ENCODE results near the gene TAF9B.

- no peak for TF ChIP-seq POLR2A (IDR thresholded peaks at IDR 0.05)
- TF ChIP-seq, protein P1, sequence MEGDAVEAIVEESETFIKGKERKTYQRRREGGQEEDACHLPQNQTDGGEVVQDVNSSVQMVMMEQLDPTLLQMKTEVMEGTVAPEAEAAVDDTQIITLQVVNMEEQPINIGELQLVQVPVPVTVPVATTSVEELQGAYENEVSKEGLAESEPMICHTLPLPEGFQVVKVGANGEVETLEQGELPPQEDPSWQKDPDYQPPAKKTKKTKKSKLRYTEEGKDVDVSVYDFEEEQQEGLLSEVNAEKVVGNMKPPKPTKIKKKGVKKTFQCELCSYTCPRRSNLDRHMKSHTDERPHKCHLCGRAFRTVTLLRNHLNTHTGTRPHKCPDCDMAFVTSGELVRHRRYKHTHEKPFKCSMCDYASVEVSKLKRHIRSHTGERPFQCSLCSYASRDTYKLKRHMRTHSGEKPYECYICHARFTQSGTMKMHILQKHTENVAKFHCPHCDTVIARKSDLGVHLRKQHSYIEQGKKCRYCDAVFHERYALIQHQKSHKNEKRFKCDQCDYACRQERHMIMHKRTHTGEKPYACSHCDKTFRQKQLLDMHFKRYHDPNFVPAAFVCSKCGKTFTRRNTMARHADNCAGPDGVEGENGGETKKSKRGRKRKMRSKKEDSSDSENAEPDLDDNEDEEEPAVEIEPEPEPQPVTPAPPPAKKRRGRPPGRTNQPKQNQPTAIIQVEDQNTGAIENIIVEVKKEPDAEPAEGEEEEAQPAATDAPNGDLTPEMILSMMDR (IDR thresholded peaks at IDR 0.05 in 4 of 5, conservative IDR thresholded peaks at IDR 0.05 in 1 of 5), result peak in 4 of 5 experiments; percentile 16 to 41 (median 18)
These were observed 47.2 kb downstream of the TAF9B start for GRCh38 chrX:78092296-78092695.
